ENCODE data around the gene FBXO21.
"Not testable (repeated sequence)": the region's sequence is repeated elsewhere in the genome, so short reads cannot be mapped to it uniquely, and the experiment has no call there.

FBXO21 gene

GRCh38 chr12:117130801-117131200 is 59.5 kb downstream of the FBXO21 start:
- DNase-seq: no peak

- DNase-seq: no peak
Observed at GRCh38 chr12:117129391-117129790, 60.9 kb downstream of the FBXO21 start.

GRCh38 chr12:117127933-117128823 is 62.1 kb downstream of the FBXO21 start:
- DNase-seq: no peak

- no peak for DNase-seq
Observed at GRCh38 chr12:117126335-117126734, 63.9 kb downstream of the FBXO21 start.

GRCh38 chr12:117125767-117126166 is 64.5 kb downstream of the FBXO21 start:
- no peak for DNase-seq

GRCh38 chr12:117125272-117125613 is 65.0 kb downstream of the FBXO21 start:
- no peak for DNase-seq

GRCh38 chr12:117124421-117125271 is 65.6 kb downstream of the FBXO21 start:
- no peak for DNase-seq

- no peak for DNase-seq
Observed at GRCh38 chr12:117121441-117121840, 68.8 kb downstream of the FBXO21 start.

- peak; percentile 69 for DNase-seq
Observed at GRCh38 chr12:117120787-117121186, 69.5 kb downstream of the FBXO21 start.

GRCh38 chr12:117119592-117120198 is 70.6 kb downstream of the FBXO21 start:
- DNase-seq: no peak

GRCh38 chr12:117118838-117119591 is 71.3 kb downstream of the FBXO21 start:
- DNase-seq: peak; percentile 50

- DNase-seq: no peak
Observed at GRCh38 chr12:117114784-117115183, 75.5 kb downstream of the FBXO21 start.

GRCh38 chr12:117113231-117113630 is 77.0 kb downstream of the FBXO21 start:
- DNase-seq: no peak

GRCh38 chr12:117111821-117112595 is 78.3 kb downstream of the FBXO21 start:
- peak; percentile 31 for DNase-seq

GRCh38 chr12:117111386-117111785 is 78.9 kb downstream of the FBXO21 start:
- DNase-seq: no peak

- DNase-seq: no peak
Observed at GRCh38 chr12:117109943-117110635, 80.2 kb downstream of the FBXO21 start.

- DNase-seq: no peak
Observed at GRCh38 chr12:117105902-117106301, 84.4 kb downstream of the FBXO21 start.

GRCh38 chr12:117104003-117104402 is 86.3 kb downstream of the FBXO21 start:
- DNase-seq: not testable (repeated sequence)

- DNase-seq: no peak
Observed at GRCh38 chr12:117102800-117103181, 87.5 kb downstream of the FBXO21 start.

GRCh38 chr12:117101953-117102799 is 88.1 kb downstream of the FBXO21 start:
- no peak for DNase-seq

Measured in NCI-H524 treated with DMSO at 0.1 percent for 48 hours (cell line).